CD4-positive, alpha-beta T cell treated with Interferon alpha-2 for 1 hour (primary cell): ENCODE results near the gene TSC2.
"Not testable (repeated sequence)": the region's sequence is repeated elsewhere in the genome, so short reads cannot be mapped to it uniquely, and the experiment has no call there.

Experiments used
- DNase-seq, 2 donors: peaks; one replicate each; pipeline ENCODE4 v3.0.0-alpha.2; 2020 to 2022

Gene TSC2

GRCh38 chr16:2107791-2108125 lies 60.0 kb downstream of the TSC2 start:
- not testable (repeated sequence) for DNase-seq

GRCh38 chr16:2108446-2109270 lies 60.9 kb downstream of the TSC2 start:
- DNase-seq, result not testable (repeated sequence)

- not testable (repeated sequence) for DNase-seq
These were observed 61.4 kb downstream of the TSC2 start for GRCh38 chr16:2109271-2109580.

GRCh38 chr16:2109872-2110271 lies 62.1 kb downstream of the TSC2 start:
- not testable (repeated sequence) for DNase-seq

GRCh38 chr16:2110332-2111008 lies 62.7 kb downstream of the TSC2 start:
- not testable (repeated sequence) for DNase-seq

GRCh38 chr16:2111009-2111353 lies 63.2 kb downstream of the TSC2 start:
- not testable (repeated sequence) for DNase-seq

- DNase-seq, result not testable (repeated sequence)
These were observed 63.9 kb downstream of the TSC2 start for GRCh38 chr16:2111412-2112335.

GRCh38 chr16:2112539-2113106 lies 64.8 kb downstream of the TSC2 start:
- not testable (repeated sequence) for DNase-seq

- DNase-seq, result not testable (repeated sequence)
These were observed 66.4 kb downstream of the TSC2 start for GRCh38 chr16:2114225-2114624.

GRCh38 chr16:2114885-2115590 lies 67.3 kb downstream of the TSC2 start:
- DNase-seq, result not testable (repeated sequence)

GRCh38 chr16:2115591-2115973 lies 67.8 kb downstream of the TSC2 start:
- no peak for DNase-seq

GRCh38 chr16:2116428-2116827 lies 68.6 kb downstream of the TSC2 start:
- not testable (repeated sequence) for DNase-seq

GRCh38 chr16:2117341-2117740 lies 69.6 kb downstream of the TSC2 start:
- not testable (repeated sequence) for DNase-seq

GRCh38 chr16:2117960-2118722 lies 70.4 kb downstream of the TSC2 start:
- not testable (repeated sequence) for DNase-seq

- peak; percentile 21 to 50 for DNase-seq
These were observed 73.5 kb downstream of the TSC2 start for GRCh38 chr16:2121325-2121724.

- no peak for DNase-seq
These were observed 74.1 kb downstream of the TSC2 start for GRCh38 chr16:2121853-2122252.

GRCh38 chr16:2122429-2122828 lies 74.6 kb downstream of the TSC2 start:
- DNase-seq, result no peak

- not testable (repeated sequence) for DNase-seq
These were observed 75.3 kb downstream of the TSC2 start for GRCh38 chr16:2122934-2123683.

GRCh38 chr16:2123706-2124376 lies 76.1 kb downstream of the TSC2 start:
- not testable (repeated sequence) for DNase-seq

GRCh38 chr16:2124377-2124693 lies 76.5 kb downstream of the TSC2 start:
- DNase-seq, result not testable (repeated sequence)
